Progenitor cell of endocrine pancreas (in vitro differentiated cells): Measurements from ENCODE around the gene ADAMTS6. TPM values are rescaled to one million over a fixed set of nuclear protein-coding genes. Genes with fewer than 3 reads are reported as not detected.

Experiments
- DNase-seq: peaks from one replicate; pipeline ENCODE4 v3.0.0; 2021; ENCODE audit warnings: low spot score; ENCODE audit not compliant: unreplicated experiment
- H3K27ac Mint-ChIP-seq: 2 replicates; pipeline ENCODE4 v1.8.0; 2021; ENCODE audit warnings: mild to moderate bottlenecking, moderate library complexity, mixed read lengths
- H3K27me3 Mint-ChIP-seq: 2 replicates; pipeline ENCODE4 v1.8.0; 2021; ENCODE audit warnings: mixed read lengths
- H3K36me3 Mint-ChIP-seq: 2 replicates; pipeline ENCODE4 v1.8.0; 2022; ENCODE audit warnings: mixed read lengths; ENCODE audit not compliant: insufficient read depth
- H3K4me1 Mint-ChIP-seq: 2 replicates; pipeline ENCODE4 v1.8.0; 2021; ENCODE audit warnings: low read depth, mixed read lengths
- H3K4me3 Mint-ChIP-seq: 2 replicates; pipeline ENCODE4 v1.8.0; 2021; ENCODE audit warnings: low read depth, mild to moderate bottlenecking, moderate library complexity, mixed read lengths
- H3K9me3 Mint-ChIP-seq: 2 replicates; pipeline ENCODE4 v1.8.0; 2021; ENCODE audit warnings: low read depth, mixed read lengths
- total RNA-seq: library from RNA; stranded (reverse); gene quantifications from 2 replicates; pipeline ENCODE4 v1.2.1, GENCODE V29; 2021
- TF ChIP-seq, protein P1 (sequence below): fragments of 200-600 bp; sonication (generic); IDR thresholded peaks from one replicate; pipeline ENCODE4 v1.5.0; 2021; ENCODE audit warnings: antibody characterized with exemption, mild to moderate bottlenecking; ENCODE audit not compliant: unreplicated experiment

The ADAMTS6 gene
- total RNA-seq, 1 donor from 2014 or later, result 13.0 TPM

DNA sequence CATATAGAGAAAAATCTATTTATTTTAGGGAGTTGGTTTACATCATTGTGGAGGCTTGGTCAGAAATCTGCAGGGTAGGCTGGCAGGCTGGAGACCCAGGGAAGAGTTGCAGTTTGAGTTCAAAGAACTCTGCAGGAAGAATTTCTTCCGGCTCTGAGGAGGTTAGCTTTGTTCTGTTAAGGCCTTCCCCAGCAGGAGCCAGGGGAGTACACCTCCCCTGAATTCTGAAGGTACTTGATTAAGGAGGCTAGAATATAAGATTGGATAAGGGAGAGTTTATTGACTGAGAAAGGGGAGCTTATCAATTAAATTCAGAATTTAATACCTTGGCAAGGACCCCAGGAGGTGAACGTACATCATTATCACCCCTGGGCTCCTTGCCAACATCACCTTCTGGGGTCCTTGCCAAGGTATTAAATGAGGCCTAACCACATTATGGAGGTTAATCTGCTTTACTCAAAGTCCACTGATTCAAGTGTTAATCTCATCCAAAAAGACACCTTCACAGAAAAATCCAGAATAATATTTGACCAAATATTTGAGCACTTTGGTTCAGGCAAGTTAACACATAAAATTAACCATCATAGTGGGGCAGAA, 361.3 kb downstream of the ADAMTS6 start:
- peaks cover 9% of the 10 kb centered on the region for H3K9me3 Mint-ChIP-seq
- H3K4me1 Mint-ChIP-seq, result no peaks in the 10 kb centered on the region
- no peaks in the 10 kb centered on the region for H3K36me3 Mint-ChIP-seq
- no peaks in the 10 kb centered on the region for H3K27me3 Mint-ChIP-seq
- H3K27ac Mint-ChIP-seq, result no peak overlapping the region
- no peak for DNase-seq
- H3K4me3 Mint-ChIP-seq, result no peak overlapping the region
- TF ChIP-seq, protein P1, sequence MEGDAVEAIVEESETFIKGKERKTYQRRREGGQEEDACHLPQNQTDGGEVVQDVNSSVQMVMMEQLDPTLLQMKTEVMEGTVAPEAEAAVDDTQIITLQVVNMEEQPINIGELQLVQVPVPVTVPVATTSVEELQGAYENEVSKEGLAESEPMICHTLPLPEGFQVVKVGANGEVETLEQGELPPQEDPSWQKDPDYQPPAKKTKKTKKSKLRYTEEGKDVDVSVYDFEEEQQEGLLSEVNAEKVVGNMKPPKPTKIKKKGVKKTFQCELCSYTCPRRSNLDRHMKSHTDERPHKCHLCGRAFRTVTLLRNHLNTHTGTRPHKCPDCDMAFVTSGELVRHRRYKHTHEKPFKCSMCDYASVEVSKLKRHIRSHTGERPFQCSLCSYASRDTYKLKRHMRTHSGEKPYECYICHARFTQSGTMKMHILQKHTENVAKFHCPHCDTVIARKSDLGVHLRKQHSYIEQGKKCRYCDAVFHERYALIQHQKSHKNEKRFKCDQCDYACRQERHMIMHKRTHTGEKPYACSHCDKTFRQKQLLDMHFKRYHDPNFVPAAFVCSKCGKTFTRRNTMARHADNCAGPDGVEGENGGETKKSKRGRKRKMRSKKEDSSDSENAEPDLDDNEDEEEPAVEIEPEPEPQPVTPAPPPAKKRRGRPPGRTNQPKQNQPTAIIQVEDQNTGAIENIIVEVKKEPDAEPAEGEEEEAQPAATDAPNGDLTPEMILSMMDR, result no peak

DNA sequence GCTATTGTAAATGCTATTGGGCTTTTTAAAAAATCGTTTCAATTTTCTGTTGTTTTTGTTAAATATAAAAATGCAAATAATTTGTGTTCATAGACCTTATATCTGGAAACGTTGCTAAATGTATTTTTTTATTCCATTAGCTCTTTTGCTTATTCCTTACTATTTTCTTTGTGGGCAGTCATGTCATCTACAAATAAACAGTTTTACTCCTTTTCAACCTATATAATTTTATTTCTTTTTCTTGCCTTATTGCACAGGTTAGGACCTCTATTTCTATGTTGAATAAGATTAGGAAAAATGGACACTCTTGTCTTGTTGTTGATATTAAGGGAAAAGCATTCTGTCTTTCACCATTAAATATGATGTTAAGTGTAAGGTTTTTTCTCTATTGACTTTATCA, 364.2 kb downstream of the ADAMTS6 start:
- Mint-ChIP-seq H3K4me1 (no peaks in the 10 kb centered on the region), H3K36me3 (no peaks in the 10 kb centered on the region), H3K27me3 (no peaks in the 10 kb centered on the region), H3K27ac (no peak overlapping the region), H3K9me3 (peaks cover 9% of the 10 kb centered on the region), H3K4me3 (no peak overlapping the region)
- DNase-seq, result no peak
- TF ChIP-seq, protein P1, result no peak

DNA sequence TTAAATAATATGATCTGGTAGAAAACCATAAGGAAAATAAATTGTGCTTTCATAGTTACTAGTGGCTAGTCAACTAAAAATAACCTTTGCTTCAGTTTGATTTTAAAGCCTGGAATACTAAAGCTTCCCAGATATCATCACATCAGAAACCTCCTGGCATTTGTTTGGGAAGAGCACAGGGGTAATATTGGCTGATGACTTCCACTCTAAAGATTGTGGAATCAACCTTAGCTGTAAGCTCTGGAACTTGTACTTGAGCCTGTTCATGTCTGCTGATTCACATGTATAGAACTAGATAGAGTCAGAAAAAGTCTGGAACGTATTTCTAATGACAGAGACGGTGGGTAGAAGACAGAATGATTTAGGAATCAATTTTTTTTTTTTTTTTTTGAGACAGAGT, 367.9 kb downstream of the ADAMTS6 start:
- H3K4me1 Mint-ChIP-seq, result no peaks in the 10 kb centered on the region
- H3K4me3 Mint-ChIP-seq, result no peak overlapping the region
- H3K9me3 Mint-ChIP-seq, result peaks cover 9% of the 10 kb centered on the region
- no peaks in the 10 kb centered on the region for H3K27me3 Mint-ChIP-seq
- H3K36me3 Mint-ChIP-seq, result no peaks in the 10 kb centered on the region
- TF ChIP-seq, protein P1, result no peak
- no peak for DNase-seq
- no peak overlapping the region for H3K27ac Mint-ChIP-seq

DNA sequence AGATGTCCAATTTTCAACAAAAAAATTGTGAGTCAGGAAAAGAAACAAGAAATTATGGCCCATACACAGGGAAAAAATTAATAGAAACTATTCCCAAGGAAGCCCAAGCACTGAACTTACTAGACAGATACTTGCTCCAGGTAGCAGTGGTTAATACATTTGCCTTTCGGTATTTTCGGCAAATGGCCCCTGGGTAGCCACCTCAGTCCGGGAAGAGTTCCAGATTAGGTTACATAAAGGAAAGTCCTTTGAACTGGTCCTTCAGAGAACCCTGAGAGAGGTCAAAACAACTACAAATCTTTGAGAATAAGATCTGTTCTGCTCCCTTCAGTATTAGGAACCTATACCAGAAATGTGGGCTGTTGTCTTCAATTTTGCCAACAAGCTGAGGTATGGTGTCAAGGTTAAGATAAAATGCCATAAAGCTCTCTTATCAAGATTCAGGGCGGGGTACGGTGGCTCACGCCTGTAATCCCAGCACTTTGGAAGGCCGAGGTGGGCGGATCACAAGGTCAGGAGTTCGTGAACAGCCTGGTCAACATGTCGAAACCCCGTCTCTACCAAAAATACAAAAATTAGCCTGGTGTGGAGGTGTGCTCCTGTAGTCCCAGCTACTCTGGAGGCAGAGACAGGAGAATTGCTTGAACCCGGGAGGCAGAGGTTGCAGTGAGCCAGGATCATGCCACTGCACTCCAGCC, 369.6 kb downstream of the ADAMTS6 start:
- Mint-ChIP-seq H3K9me3 (peaks cover 4% of the 10 kb centered on the region), H3K4me3 (no peak overlapping the region), H3K27me3 (no peaks in the 10 kb centered on the region), H3K36me3 (no peaks in the 10 kb centered on the region), H3K27ac (no peak overlapping the region), H3K4me1 (no peaks in the 10 kb centered on the region)
- TF ChIP-seq, protein P1, result no peak
- DNase-seq, result no peak

DNA sequence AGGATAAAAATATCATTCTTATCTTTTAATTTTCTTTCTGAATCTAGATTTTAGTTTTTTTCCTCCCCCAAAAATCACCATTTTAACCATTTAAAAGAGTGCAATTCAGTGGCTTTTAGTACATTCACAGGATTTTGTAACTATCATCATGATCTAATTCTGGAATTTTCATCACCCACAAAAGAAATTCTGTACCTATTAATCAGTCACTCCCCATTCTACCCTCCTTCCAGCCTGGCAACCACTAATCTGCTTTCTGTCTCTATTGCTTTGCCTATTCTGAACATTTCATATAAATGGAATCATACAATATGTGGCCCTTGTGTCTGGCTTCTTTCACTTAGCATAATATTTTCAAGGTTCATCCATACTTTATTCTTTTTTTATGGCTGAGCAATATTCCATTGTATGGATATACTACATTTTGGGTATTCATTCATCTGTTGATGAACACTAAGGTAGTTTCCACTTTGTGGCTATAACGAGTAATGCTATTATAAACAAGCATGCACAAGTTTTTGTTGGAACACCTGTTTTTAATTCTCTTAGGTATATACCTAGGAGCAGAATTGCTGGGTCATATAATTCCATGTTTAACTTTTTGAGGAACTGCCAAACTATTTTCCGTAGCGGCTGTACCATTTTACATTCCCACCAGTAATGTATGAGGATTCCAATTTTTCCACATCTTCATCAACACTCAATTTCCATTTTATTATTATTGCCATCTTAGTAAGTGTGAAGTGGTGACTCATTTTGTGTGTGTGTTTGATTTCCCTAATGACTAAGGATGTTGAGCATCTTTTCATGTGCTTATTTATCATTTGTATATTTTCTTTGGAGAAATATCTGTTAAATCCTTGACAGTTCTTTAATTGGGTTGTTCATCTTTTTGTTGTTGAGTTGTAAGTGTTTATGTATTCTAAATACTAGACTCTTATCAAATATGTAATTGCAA, 372.7 kb downstream of the ADAMTS6 start:
- DNase-seq, result no peak
- H3K4me3 Mint-ChIP-seq, result no peak overlapping the region
- TF ChIP-seq, protein P1, result no peak

More for the DNA sequence above, 372.7 kb downstream of the ADAMTS6 start:
- no peak overlapping the region for H3K27ac Mint-ChIP-seq
- H3K36me3 Mint-ChIP-seq, result no peaks in the 10 kb centered on the region
- no peaks in the 10 kb centered on the region for H3K9me3 Mint-ChIP-seq
- peaks cover 1% of the 10 kb centered on the region for H3K4me1 Mint-ChIP-seq
- H3K27me3 Mint-ChIP-seq, result no peaks in the 10 kb centered on the region
